ENCODE results near the gene NRL.

The NRL gene

GRCh38 chr14:24119691-24120090 lies 4.9 kb upstream of the NRL start:
- H4K91ac ChIP-seq (ENCODE audit: low read length), result no peak overlapping the region
- H3K4ac ChIP-seq (ENCODE audit: low read depth in 1 of 2, low read length in 2 of 2), result no peak overlapping the region
- peaks cover 64 to 68% of the 10 kb centered on the region in 2 experiments for H3K36me3 ChIP-seq (ENCODE audit: control insufficient read depth in 1 of 2, insufficient read depth in 2 of 2, low read depth in 1 of 2, low read length in 2 of 2)
- H4K8ac ChIP-seq (ENCODE audit: low read length), result no peak overlapping the region
- H3K27ac ChIP-seq (ENCODE audit: low read length, poor library complexity, severe bottlenecking), result no peak overlapping the region
- H3K9me3 ChIP-seq (ENCODE audit: control insufficient read depth, low read length), result no peaks in the 10 kb centered on the region
- no peak overlapping the region for H2BK5ac ChIP-seq (ENCODE audit: low read depth, low read length, poor library complexity, severe bottlenecking)
- H3K4me1 ChIP-seq (ENCODE audit: control insufficient read depth, insufficient read depth, low read depth, low read length), result peaks cover 7% of the 10 kb centered on the region
- peaks cover 25% of the 10 kb centered on the region for H3K79me1 ChIP-seq (replicated peaks; ENCODE audit: low read length, poor library complexity, severe bottlenecking)
- DNase-seq, result no peak
- H3K4me3 ChIP-seq (ENCODE audit: insufficient read depth in 1 of 2, low read depth in 1 of 2, low read length in 2 of 2), result no peak overlapping the region
- H3K27me3 ChIP-seq (ENCODE audit: control insufficient read depth in 1 of 2, insufficient read depth in 1 of 2, low read length in 2 of 2), result no peaks in the 10 kb centered on the region
- no peak overlapping the region for H2BK12ac ChIP-seq (ENCODE audit: low read length in 2 of 2)
- H2BK120ac ChIP-seq (ENCODE audit: low read depth, low read length), result no peak overlapping the region
- H3K18ac ChIP-seq (ENCODE audit: low read depth in 1 of 2, low read length in 2 of 2), result no peak overlapping the region
- H3K4me2 ChIP-seq (ENCODE audit: low read length, poor library complexity, severe bottlenecking), result no peak overlapping the region
- H3K23ac ChIP-seq (ENCODE audit: low read length in 2 of 2), result no peak overlapping the region
- no peak overlapping the region for H3K14ac ChIP-seq (ENCODE audit: low read length in 2 of 2)
- H2BK15ac ChIP-seq (ENCODE audit: low read depth, poor library complexity, severe bottlenecking), result no peak overlapping the region
- no peak overlapping the region for H2AFZ ChIP-seq (ENCODE audit: low read depth, low read length)
- H2AK5ac ChIP-seq (ENCODE audit: low read length, severe bottlenecking), result no peak overlapping the region
- no peak overlapping the region for H3K9ac ChIP-seq (ENCODE audit: low read length)
- 96% methylated on average over 6 of the region's 6 CpGs for WGBS

- Histone ChIP-seq H2BK5ac (ENCODE audit: low read depth, low read length, poor library complexity, severe bottlenecking) (no peak overlapping the region), H2BK120ac (ENCODE audit: low read depth, low read length) (no peak overlapping the region), H3K23ac (ENCODE audit: low read length in 2 of 2) (no peak overlapping the region), H3K79me1 (replicated peaks; ENCODE audit: low read length, poor library complexity, severe bottlenecking) (peaks cover 25% of the 10 kb centered on the region), H3K4me2 (ENCODE audit: low read length, poor library complexity, severe bottlenecking) (no peak overlapping the region), H3K27ac (ENCODE audit: low read length, poor library complexity, severe bottlenecking) (no peak overlapping the region), H3K27me3 (ENCODE audit: control insufficient read depth in 1 of 2, insufficient read depth in 1 of 2, low read length in 2 of 2) (no peaks in the 10 kb centered on the region), H2BK12ac (ENCODE audit: low read length in 2 of 2) (no peak overlapping the region), H3K14ac (ENCODE audit: low read length in 2 of 2) (no peak overlapping the region), H4K8ac (ENCODE audit: low read length) (no peak overlapping the region), H3K4me3 (ENCODE audit: insufficient read depth in 1 of 2, low read depth in 1 of 2, low read length in 2 of 2) (no peak overlapping the region), H3K18ac (ENCODE audit: low read depth in 1 of 2, low read length in 2 of 2) (no peak overlapping the region), H4K91ac (ENCODE audit: low read length) (no peak overlapping the region), H2AK5ac (ENCODE audit: low read length, severe bottlenecking) (no peak overlapping the region), H3K4me1 (ENCODE audit: control insufficient read depth, insufficient read depth, low read depth, low read length) (peaks cover 7% of the 10 kb centered on the region), H3K9me3 (ENCODE audit: control insufficient read depth, low read length) (no peaks in the 10 kb centered on the region), H2BK15ac (ENCODE audit: low read depth, poor library complexity, severe bottlenecking) (no peak overlapping the region), H2AFZ (ENCODE audit: low read depth, low read length) (no peak overlapping the region), H3K9ac (ENCODE audit: low read length) (no peak overlapping the region), H3K4ac (ENCODE audit: low read depth in 1 of 2, low read length in 2 of 2) (no peak overlapping the region), H3K36me3 (ENCODE audit: control insufficient read depth in 1 of 2, insufficient read depth in 2 of 2, low read depth in 1 of 2, low read length in 2 of 2) (peaks cover 44 to 48% of the 10 kb centered on the region in 2 experiments)
- 95% methylated on average over 6 of the region's 6 CpGs for whole genome bisulfite sequencing
- DNase-seq, result no peak
Measured at GRCh38 chr14:24117179-24117578, 2.4 kb upstream of the NRL start.

DNA sequence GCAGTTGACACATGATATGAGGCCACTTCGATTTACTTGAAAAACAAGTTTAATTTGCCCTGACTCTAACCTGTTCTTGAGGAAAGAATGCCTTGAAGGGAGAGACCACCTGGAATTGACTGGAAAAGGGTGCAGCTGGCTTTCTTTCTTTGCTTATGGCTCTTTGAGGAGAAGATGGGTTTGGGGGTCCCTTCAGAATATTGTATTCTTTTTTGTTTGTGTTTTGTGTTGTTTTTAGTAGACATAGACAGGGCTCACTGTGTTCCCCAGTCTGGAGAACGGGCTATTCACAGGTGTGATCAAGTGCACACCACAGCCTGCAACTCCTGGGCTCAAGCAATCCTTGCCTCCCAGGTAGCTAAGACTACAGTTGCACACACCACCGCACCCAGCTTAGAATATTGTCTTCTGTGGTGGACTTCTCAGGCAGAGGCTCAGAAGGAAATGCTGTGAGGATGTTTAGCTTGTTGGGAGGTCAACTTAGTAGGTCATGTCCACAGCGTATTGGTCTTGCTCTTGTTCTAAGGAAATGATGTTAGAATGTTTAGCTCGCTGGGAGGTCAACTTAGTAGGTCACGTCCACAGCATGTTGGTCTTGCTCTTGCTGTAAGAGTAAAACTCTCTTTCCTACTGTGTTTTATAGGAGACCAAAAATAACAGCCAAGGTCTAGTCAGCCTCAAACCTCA lies 1.5 kb upstream of the NRL start:
- no peak overlapping the region for H3K4me2 ChIP-seq (ENCODE audit: low read length, poor library complexity, severe bottlenecking)
- H3K18ac ChIP-seq (ENCODE audit: low read depth in 1 of 2, low read length in 2 of 2), result no peak overlapping the region
- no peak overlapping the region for H4K91ac ChIP-seq (ENCODE audit: low read length)
- H3K14ac ChIP-seq (ENCODE audit: low read length in 2 of 2), result no peak overlapping the region
- peak overlapping the region in 1 of 2 experiments; percentile 91 for H3K4me3 ChIP-seq (ENCODE audit: insufficient read depth in 1 of 2, low read depth in 1 of 2, low read length in 2 of 2)
- no peak overlapping the region for H3K4ac ChIP-seq (ENCODE audit: low read depth in 1 of 2, low read length in 2 of 2)
- peaks cover 37 to 41% of the 10 kb centered on the region in 2 experiments for H3K36me3 ChIP-seq (ENCODE audit: control insufficient read depth in 1 of 2, insufficient read depth in 2 of 2, low read depth in 1 of 2, low read length in 2 of 2)
- peaks cover 7% of the 10 kb centered on the region for H3K4me1 ChIP-seq (ENCODE audit: control insufficient read depth, insufficient read depth, low read depth, low read length)
- H3K9ac ChIP-seq (ENCODE audit: low read length), result no peak overlapping the region
- DNase-seq, result no peak
- H2BK5ac ChIP-seq (ENCODE audit: low read depth, low read length, poor library complexity, severe bottlenecking), result no peak overlapping the region
- H3K9me3 ChIP-seq (ENCODE audit: control insufficient read depth, low read length), result no peaks in the 10 kb centered on the region
- no peak overlapping the region for H2AFZ ChIP-seq (ENCODE audit: low read depth, low read length)
- H3K23ac ChIP-seq (ENCODE audit: low read length in 2 of 2), result no peak overlapping the region
- H2BK12ac ChIP-seq (ENCODE audit: low read length in 2 of 2), result no peak overlapping the region
- H4K8ac ChIP-seq (ENCODE audit: low read length), result no peak overlapping the region
- H2BK120ac ChIP-seq (ENCODE audit: low read depth, low read length), result no peak overlapping the region
- H3K27me3 ChIP-seq (ENCODE audit: control insufficient read depth in 1 of 2, insufficient read depth in 1 of 2, low read length in 2 of 2), result no peaks in the 10 kb centered on the region
- H3K79me1 ChIP-seq (replicated peaks; ENCODE audit: low read length, poor library complexity, severe bottlenecking), result peaks cover 25% of the 10 kb centered on the region
- WGBS, result 78% methylated on average over 6 of the region's 6 CpGs
- H2BK15ac ChIP-seq (ENCODE audit: low read depth, poor library complexity, severe bottlenecking), result no peak overlapping the region
- H3K27ac ChIP-seq (ENCODE audit: low read length, poor library complexity, severe bottlenecking), result no peak overlapping the region
- no peak overlapping the region for H2AK5ac ChIP-seq (ENCODE audit: low read length, severe bottlenecking)

GRCh38 chr14:24115422-24116127 lies 826 bp upstream of the NRL start:
- Histone ChIP-seq H3K23ac (ENCODE audit: low read length in 2 of 2) (no peak overlapping the region), H2BK15ac (ENCODE audit: low read depth, poor library complexity, severe bottlenecking) (no peak overlapping the region)
- 8% methylated on average over 10 of the region's 14 CpGs for WGBS

More at GRCh38 chr14:24115422-24116127, 826 bp upstream of the NRL start:
- H2BK120ac ChIP-seq (ENCODE audit: low read depth, low read length), result no peak overlapping the region
- H3K4me2 ChIP-seq (ENCODE audit: low read length, poor library complexity, severe bottlenecking), result peak overlapping the region; percentile 68
- H3K27me3 ChIP-seq (ENCODE audit: control insufficient read depth in 1 of 2, insufficient read depth in 1 of 2, low read length in 2 of 2), result no peaks in the 10 kb centered on the region
- no peak overlapping the region for H2BK5ac ChIP-seq (ENCODE audit: low read depth, low read length, poor library complexity, severe bottlenecking)
- H2BK12ac ChIP-seq (ENCODE audit: low read length in 2 of 2), result no peak overlapping the region
- H3K36me3 ChIP-seq (ENCODE audit: control insufficient read depth in 1 of 2, insufficient read depth in 2 of 2, low read depth in 1 of 2, low read length in 2 of 2), result peaks cover 30 to 34% of the 10 kb centered on the region in 2 experiments
- peak overlapping the region; percentile 29 for H3K27ac ChIP-seq (ENCODE audit: low read length, poor library complexity, severe bottlenecking)
- H2AK5ac ChIP-seq (ENCODE audit: low read length, severe bottlenecking), result no peak overlapping the region
- no peak overlapping the region for H4K91ac ChIP-seq (ENCODE audit: low read length)
- H3K4ac ChIP-seq (ENCODE audit: low read depth in 1 of 2, low read length in 2 of 2), result no peak overlapping the region
- H3K9me3 ChIP-seq (ENCODE audit: control insufficient read depth, low read length), result no peaks in the 10 kb centered on the region
- H3K4me1 ChIP-seq (ENCODE audit: control insufficient read depth, insufficient read depth, low read depth, low read length), result peaks cover 7% of the 10 kb centered on the region
- peaks cover 26% of the 10 kb centered on the region for H3K79me1 ChIP-seq (replicated peaks; ENCODE audit: low read length, poor library complexity, severe bottlenecking)
- peak overlapping the region in 1 of 2 experiments; percentile 37 for H3K18ac ChIP-seq (ENCODE audit: low read depth in 1 of 2, low read length in 2 of 2)
- H4K8ac ChIP-seq (ENCODE audit: low read length), result peak overlapping the region; percentile 19
- peak overlapping the region; percentile 51 to 91 for H3K4me3 ChIP-seq (ENCODE audit: insufficient read depth in 1 of 2, low read depth in 1 of 2, low read length in 2 of 2)
- H3K9ac ChIP-seq (ENCODE audit: low read length), result peak overlapping the region; percentile 97
- no peak overlapping the region for H3K14ac ChIP-seq (ENCODE audit: low read length in 2 of 2)
- H2AFZ ChIP-seq (ENCODE audit: low read depth, low read length), result peak overlapping the region; percentile 46
- no peak for DNase-seq

Measured in mesenchymal stem cell (in vitro differentiated cells and primary cell).